HG03196 (cell line): ENCODE measurements around the gene ARL14EPL.

Source experiments
- ATAC-seq: cut with Tn5 transposase; IDR thresholded peaks from one replicate; pipeline ENCODE4 v1.9.1; 2021; ENCODE audit not compliant: unreplicated experiment

ARL14EPL gene

GRCh38 chr5:116032094-116032517, at the start of gene ARL14EPL:
TSS of gene ARL14EPL (plus strand) at chr5:116032472. CDS start at chr5:116051466, 18,994 bp downstream.
- ATAC-seq, result no peak

DNA sequence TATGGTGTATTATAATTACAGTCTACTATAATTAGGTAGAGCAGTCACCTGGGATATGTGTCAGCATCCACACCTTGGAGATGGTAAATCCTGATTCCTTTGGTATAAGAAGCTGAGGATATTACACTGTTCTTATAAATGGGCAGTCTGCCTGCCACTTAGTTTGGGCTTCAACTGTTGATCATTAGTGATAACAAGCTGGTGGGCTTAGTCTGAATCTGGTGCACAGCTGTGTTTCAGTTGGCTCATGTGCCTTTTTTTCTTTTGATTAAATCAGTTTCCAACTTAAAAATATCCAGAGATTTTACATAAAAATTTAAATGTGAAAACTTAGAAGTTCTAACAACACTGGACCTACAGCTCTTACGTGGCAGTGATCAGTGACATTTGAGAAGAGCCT, 48.8 kb upstream of the ARL14EPL start:
- ATAC-seq, result no peak

DNA sequence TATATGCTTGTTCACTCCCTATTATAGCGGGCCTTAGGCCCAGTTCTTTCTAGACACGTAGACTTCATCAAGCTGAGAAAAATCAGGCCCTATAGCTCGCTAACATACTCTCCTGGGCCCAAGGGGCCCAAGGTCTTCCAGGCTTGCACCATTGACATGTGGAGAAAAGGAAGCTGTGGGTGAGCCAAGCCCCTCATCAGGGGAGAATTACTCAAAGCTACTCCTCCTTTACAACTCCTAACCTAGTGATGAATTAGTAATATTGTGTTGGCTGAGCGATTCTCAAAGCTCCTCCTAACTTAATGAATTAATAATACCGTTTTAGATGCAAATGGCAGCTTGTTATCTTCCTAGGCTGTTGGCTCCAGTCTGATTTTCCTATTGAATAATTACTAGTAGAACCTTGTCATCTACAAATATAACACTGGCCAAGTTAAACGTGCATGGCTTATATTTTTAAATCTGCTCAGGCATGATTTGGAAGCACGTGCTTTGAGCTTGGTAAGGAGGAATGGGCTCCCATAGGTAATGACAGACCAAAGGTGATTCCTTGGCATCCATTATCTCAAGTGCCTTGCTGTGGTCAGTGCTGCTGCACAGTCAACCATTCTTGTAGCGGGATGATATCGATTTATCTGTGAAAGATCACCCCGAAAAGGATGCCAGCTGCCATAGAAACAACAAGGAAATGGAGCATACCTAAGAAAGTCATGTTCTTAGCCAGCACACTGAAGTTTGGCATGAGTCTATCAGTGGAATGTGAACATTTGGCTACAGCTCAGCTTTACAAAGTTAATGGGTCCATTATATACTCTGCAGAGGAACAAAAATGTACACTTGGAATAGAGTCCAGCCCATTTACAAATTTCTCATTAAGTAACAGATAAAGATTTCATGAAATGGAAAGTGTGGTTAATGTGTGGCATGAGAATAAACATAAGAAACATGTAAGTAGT, 46.2 kb upstream of the ARL14EPL start:
- ATAC-seq, result no peak

- ATAC-seq, result no peak
Observed at GRCh38 chr5:115988002-115988401, 44.3 kb upstream of the ARL14EPL start.

DNA sequence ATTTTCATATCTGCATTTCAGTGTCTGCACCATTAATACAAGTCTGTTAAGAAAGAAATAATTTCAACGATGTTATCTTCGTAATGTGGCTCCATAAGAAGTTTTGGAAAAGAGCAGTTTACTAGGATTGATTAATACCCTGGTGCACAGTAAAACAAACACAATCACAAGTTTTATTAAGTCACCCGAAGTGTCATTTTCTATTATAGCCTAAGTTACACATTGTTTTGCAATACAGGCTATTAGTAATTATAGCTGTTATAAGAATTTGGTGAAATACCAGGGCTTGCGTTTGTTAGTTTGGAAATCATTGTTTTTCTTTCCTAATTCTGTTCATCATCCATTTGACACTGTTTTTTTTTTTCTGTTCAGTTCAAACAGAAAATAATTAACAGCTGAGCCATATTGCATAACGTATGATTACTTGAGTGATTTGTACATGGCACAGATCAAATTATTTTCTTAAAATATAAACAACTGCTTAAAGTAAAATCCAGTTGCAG, 39.4 kb upstream of the ARL14EPL start:
- ATAC-seq, result no peak

DNA sequence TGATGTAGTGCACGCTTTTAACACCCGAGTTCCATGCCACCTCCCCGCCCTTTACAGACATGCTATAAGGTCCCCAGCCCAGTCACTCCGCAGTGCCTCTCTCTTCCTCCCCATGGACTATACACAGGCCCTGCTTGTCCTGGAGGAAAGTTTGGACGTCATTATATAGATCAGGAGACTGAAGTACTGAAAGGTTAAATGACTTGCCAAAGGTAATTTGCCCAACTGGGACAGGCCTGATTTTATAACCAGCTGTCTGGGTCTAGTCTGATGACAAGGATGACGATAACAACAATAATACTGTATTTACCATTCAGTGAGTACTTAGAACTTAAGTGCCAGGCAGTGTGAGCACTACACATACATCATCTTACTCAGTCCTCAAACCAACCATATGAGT, 36.9 kb upstream of the ARL14EPL start:
- ATAC-seq, result no peak

GRCh38 chr5:116002116-116002906, 30.0 kb upstream of the ARL14EPL start:
- ATAC-seq, result no peak

- ATAC-seq, result no peak
Observed at GRCh38 chr5:116004248-116004647, 28.0 kb upstream of the ARL14EPL start.

GRCh38 chr5:116009806-116010205, 22.5 kb upstream of the ARL14EPL start:
- ATAC-seq, result no peak

DNA sequence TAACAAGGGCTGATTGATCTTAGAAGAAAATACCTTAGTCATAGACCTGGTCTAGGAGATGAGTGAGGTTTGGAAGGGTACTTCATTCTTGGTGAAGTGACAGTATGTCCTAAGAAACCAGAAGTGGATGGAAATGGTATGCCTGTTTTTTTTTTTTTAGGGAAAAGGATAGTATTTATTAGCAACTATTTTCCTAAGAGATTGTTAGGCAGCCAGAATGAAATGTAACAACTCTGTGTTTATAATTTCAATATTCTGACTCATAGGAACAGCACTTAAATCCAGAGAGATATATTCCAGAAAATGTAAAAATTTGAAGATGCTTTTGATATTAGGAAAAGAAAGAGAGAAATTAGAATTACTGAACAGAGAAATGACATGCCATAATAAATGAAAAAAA, 21.2 kb upstream of the ARL14EPL start:
- ATAC-seq, result no peak

GRCh38 chr5:116013207-116013785, 19.0 kb upstream of the ARL14EPL start:
- ATAC-seq, result no peak

DNA sequence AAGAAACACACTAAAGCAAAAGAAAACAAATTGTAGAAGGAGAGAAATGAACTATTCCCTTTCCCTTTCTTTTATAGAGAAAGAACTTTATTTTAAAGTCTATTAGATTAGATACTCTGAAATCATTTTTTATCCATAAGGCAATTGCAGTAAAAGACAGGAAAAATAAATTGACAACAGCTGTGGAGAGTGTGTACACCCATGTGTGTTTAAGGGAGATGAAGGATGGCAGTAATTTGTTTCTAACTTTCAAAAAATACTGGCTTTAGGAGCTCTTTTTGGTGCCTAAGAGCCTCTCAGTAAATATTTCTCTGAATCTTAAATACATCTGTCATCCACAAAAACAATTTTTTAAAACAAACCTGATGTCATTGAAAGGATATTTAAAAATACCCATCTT, 18.3 kb upstream of the ARL14EPL start:
- ATAC-seq, result no peak

GRCh38 chr5:116023619-116024018, 8.7 kb upstream of the ARL14EPL start:
- no peak for ATAC-seq

- no peak for ATAC-seq
Observed at GRCh38 chr5:116025866-116026265, 6.4 kb upstream of the ARL14EPL start.

DNA sequence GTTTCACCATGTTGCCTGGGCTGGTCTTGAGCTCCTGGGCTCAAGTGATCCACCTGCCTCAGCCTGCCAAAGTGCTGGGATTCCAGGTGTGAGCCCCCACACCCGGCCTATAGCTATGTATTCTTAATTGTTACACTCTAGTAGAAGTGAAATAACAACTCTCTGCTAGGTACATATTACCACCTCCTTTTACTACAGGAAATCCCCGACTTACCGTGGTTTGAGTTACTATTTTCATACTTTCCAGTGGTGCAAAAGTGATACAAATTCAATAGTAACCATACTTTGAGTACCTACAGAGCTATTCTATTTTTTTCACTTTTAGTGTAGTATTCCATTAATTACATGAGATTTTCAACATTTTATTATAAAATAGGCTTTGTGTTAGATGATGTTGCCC, 719 bp downstream of the ARL14EPL start:
- no peak for ATAC-seq

- ATAC-seq, result no peak
Observed at GRCh38 chr5:116035123-116035522, 2.9 kb downstream of the ARL14EPL start.

DNA sequence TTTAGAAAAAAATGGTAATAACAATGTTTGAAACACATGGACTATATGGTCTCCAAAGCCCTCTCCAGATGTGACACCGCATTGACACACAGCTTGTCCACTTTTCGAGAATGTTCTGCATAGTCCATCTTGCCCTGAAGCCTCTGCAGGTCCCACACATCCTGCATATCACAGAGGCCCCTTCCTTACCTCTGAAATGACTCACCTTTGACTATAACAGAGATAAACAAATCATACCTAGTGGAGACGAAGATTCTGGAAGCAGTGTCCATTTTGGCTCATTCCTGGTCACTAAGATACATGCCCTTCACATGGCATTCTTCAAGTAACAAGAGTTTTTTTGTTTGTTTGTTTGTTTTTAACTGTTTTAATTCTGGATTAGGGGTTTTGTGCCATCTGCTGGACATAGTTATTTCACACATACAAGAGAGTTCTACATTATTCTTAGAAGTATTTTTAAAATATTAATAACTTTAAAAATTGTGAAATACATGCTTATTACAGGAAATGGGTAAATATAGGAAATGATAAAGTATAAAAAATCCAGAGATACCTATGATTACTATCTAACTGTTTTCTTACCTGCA, 5.1 kb downstream of the ARL14EPL start:
- ATAC-seq, result no peak

DNA sequence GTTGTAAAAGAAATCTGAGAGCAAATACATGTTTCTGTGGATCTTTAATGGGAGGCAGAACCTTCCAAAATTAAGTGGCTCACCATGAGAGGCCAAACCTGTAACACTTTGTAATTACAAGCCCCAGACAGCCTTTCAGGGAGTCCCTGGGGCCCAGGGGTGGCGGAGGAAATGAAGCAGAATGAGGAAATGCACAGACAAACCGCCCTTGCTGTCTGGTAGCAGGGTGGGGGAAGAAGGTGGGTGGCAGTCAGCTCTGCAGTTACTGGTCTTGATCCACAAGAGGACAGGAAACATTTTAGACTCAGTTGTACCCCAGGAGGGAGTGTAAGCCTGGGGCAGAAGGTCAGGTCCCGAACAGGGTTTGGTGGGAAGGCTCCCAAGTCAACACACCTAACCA, 6.5 kb downstream of the ARL14EPL start:
- no peak for ATAC-seq

DNA sequence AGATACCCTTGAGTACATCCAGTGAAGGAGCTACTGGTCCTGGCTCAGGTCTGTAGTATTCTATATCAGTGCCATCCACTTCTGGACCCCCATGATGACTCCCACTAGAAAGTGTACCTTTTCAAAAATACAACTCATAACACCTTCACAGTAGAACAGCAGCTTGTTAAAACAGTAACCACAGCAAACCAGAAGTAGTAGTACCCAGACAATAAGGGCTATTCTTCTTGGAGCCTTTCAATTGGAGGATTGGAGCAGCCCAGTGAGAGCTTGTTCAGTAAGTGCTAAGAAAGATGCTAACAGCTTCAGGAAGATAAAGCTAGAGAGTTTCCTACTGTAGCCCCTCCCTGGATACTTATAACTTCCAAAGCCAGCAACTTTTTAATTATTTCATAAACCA, 10.1 kb downstream of the ARL14EPL start:
- no peak for ATAC-seq

- ATAC-seq, result no peak
Observed at GRCh38 chr5:116044073-116044472, 11.8 kb downstream of the ARL14EPL start.

DNA sequence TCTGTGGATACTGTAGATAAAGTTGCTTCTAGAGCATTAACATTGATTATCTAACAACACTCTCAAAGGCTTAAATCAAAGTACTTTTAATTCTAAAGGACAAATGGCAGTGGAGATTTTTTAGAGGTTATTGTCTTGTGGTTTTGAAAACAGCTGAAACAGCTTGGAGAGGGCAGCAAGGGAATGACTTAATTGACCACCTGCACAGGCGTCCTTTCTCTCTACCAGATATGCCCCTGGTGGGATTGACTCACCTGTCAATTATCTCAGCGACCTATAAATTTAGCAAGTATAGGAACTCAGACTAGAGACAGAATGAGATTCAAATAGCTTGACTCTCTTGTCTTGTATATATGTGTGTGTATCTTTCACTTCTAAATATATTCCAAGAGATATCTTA, 13.5 kb downstream of the ARL14EPL start:
- no peak for ATAC-seq
